Measurements from ENCODE around the gene ASTN2.

DNA sequence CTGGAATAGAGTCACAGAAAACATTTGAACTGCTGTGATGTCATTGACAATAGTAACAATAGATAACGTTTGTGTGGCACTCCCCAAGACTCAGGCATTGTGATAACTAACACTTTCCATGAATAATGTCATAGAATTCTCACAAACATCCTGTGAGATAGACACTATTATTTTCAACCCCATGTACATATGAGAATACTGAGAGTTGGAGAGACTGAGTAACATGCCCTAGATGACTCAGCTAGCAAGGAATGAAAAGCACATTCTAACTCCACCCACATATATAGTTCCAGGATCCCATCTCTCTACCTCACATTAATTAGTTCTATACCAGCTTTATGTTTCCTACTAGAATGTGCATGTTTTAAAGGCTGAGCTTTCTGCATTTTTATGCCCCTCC, 71.4 kb downstream of the ASTN2 start:
- TF ChIP-seq GATA2 (IDR thresholded peaks at IDR 0.05; ENCODE audit: low read depth, low read length) (no peak), GATA3 (IDR thresholded peaks at IDR 0.05; ENCODE audit: low read depth, low read length) (no peak)

Data from SH-SY5Y (cell line).